SK-N-SH treated with all-trans-retinoic acid at 6 μM for 48 hours (cell line): Measurements from ENCODE around the gene IL18.

Experiments
- ATAC-seq: fragments of 200-7000 bp; cut with Tn5 transposase; 3 replicates; pipeline ENCODE4 v1.9.1; 2020; ENCODE audit warnings: mild to moderate bottlenecking, moderate library complexity
- ARNTL ChIP-seq: fragments of 450-650 bp; formaldehyde crosslinking; IDR thresholded peaks from 2 replicates; pipeline ENCODE4 v1.5.0; 2020; ENCODE audit warnings: low read depth, mild to moderate bottlenecking, moderate library complexity, borderline replicate concordance
- BACH2 ChIP-seq: fragments of 250-450 bp; sonication (Bioruptor Pico); IDR thresholded peaks from 2 replicates; pipeline ENCODE4 v1.9.0; 2021; ENCODE audit warnings: mild to moderate bottlenecking, borderline replicate concordance
- CSDC2 ChIP-seq: fragments of 250-450 bp; sonication (Bioruptor Pico); IDR thresholded peaks from 2 replicates; pipeline ENCODE4 v1.5.0; 2020; ENCODE audit warnings: mild to moderate bottlenecking, moderate library complexity
- CSRNP3 ChIP-seq: fragments of 250-450 bp; sonication (Bioruptor Pico); IDR thresholded peaks from 2 replicates; pipeline ENCODE4 v1.5.1; 2021; ENCODE audit warnings: mild to moderate bottlenecking, moderate library complexity
- ESRRG ChIP-seq: fragments of 250-450 bp; sonication (Bioruptor Pico); IDR thresholded peaks from 2 replicates; pipeline ENCODE4 v1.6.1; 2021; ENCODE audit warnings: mild to moderate bottlenecking
- GLIS3 ChIP-seq: fragments of 250-450 bp; sonication (Bioruptor Pico); IDR thresholded peaks from 2 replicates; pipeline ENCODE4 v1.5.0; 2020; ENCODE audit warnings: mild to moderate bottlenecking, moderate library complexity
- ISL1 ChIP-seq: fragments of 250-450 bp; sonication (Bioruptor Pico); IDR thresholded peaks from 2 replicates; pipeline ENCODE4 v2.1.2; 2022; ENCODE audit warnings: mild to moderate bottlenecking, moderate library complexity
- OSR1 ChIP-seq: fragments of 250-450 bp; sonication (Bioruptor Pico); IDR thresholded peaks from 2 replicates; pipeline ENCODE4 v1.8.0; 2022; ENCODE audit warnings: moderate library complexity, mild to moderate bottlenecking, inconsistent platforms
- PPARA ChIP-seq: fragments of 250-450 bp; sonication (Bioruptor Pico); IDR thresholded peaks from 2 replicates; pipeline ENCODE4 v1.5.0; 2020; ENCODE audit warnings: mild to moderate bottlenecking, borderline replicate concordance
- RARB ChIP-seq: fragments of 250-450 bp; sonication (Bioruptor Pico); IDR thresholded peaks from 2 replicates; pipeline ENCODE4 v1.8.0; 2021; ENCODE audit warnings: mild to moderate bottlenecking, moderate library complexity
- SNAI2 ChIP-seq: fragments of 250-450 bp; sonication (Bioruptor Pico); IDR thresholded peaks from 2 replicates; pipeline ENCODE4 v1.5.0; 2020; ENCODE audit warnings: mild to moderate bottlenecking, moderate library complexity
- TCF4 ChIP-seq: fragments of 250-450 bp; sonication (Bioruptor Pico); IDR thresholded peaks from 2 replicates; pipeline ENCODE4 v1.8.0; 2021; ENCODE audit warnings: mild to moderate bottlenecking, moderate library complexity, borderline replicate concordance
- TOX ChIP-seq: fragments of 250-450 bp; sonication (Bioruptor Pico); IDR thresholded peaks from 2 replicates; pipeline ENCODE4 v1.8.0; 2021; ENCODE audit warnings: mild to moderate bottlenecking, moderate library complexity, borderline replicate concordance
- ZC3H10 ChIP-seq: fragments of 250-450 bp; sonication (Bioruptor Pico); IDR thresholded peaks from 2 replicates; pipeline ENCODE4 v1.5.1; 2021; ENCODE audit warnings: mild to moderate bottlenecking, moderate library complexity
- ZFP3 ChIP-seq: fragments of 250-450 bp; sonication (Bioruptor Pico); IDR thresholded peaks from 2 replicates; pipeline ENCODE4 v1.5.0; 2020; ENCODE audit warnings: mild to moderate bottlenecking, moderate library complexity
- ZFP30 ChIP-seq: fragments of 450-650 bp; formaldehyde crosslinking; IDR thresholded peaks from 2 replicates; pipeline ENCODE4 v1.5.0; 2022; ENCODE audit warnings: mild to moderate bottlenecking, moderate library complexity
- ZNF565 ChIP-seq: fragments of 450-650 bp; formaldehyde crosslinking; conservative IDR thresholded peaks from 2 replicates; pipeline ENCODE4 v1.5.0; 2020; ENCODE audit warnings: low read depth, mild to moderate bottlenecking, moderate library complexity
- TF ChIP-seq, protein P1 (sequence below): fragments of 250-450 bp; sonication (Bioruptor Pico); IDR thresholded peaks from 2 replicates; pipeline ENCODE4 v1.5.1; 2020; ENCODE audit warnings: low read depth, mild to moderate bottlenecking, moderate library complexity
- TF ChIP-seq, protein P2 (sequence below): fragments of 250-450 bp; sonication (Bioruptor Pico); IDR thresholded peaks from 2 replicates; pipeline ENCODE4 v1.5.0; 2020; ENCODE audit warnings: mild to moderate bottlenecking, moderate library complexity
- TF ChIP-seq, protein P3 (sequence below): fragments of 250-450 bp; sonication (Bioruptor Pico); IDR thresholded peaks from 2 replicates; pipeline ENCODE4 v1.8.0; 2021; ENCODE audit warnings: low read depth, mild to moderate bottlenecking, moderate library complexity, borderline replicate concordance

IL18 gene

GRCh38 chr11:112160091-112160848 lies 3.6 kb downstream of the IL18 start (continued):
- TF ChIP-seq CSRNP3 (CRISPR knock-in tag) = no peak
- no peak for TF ChIP-seq BACH2 (CRISPR knock-in tag)
- no peak for TF ChIP-seq TOX (CRISPR knock-in tag)
- no peak for TF ChIP-seq RARB
- TF ChIP-seq PPARA (CRISPR knock-in tag) = no peak
- TF ChIP-seq, protein P1, sequence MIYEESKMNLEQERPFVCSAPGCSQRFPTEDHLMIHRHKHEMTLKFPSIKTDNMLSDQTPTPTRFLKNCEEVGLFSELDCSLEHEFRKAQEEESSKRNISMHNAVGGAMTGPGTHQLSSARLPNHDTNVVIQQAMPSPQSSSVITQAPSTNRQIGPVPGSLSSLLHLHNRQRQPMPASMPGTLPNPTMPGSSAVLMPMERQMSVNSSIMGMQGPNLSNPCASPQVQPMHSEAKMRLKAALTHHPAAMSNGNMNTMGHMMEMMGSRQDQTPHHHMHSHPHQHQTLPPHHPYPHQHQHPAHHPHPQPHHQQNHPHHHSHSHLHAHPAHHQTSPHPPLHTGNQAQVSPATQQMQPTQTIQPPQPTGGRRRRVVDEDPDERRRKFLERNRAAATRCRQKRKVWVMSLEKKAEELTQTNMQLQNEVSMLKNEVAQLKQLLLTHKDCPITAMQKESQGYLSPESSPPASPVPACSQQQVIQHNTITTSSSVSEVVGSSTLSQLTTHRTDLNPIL (CRISPR knock-in tag) = no peak
- no peak for TF ChIP-seq ZFP3 (CRISPR knock-in tag)
- TF ChIP-seq ZFP30 (CRISPR knock-in tag) = no peak
- no peak for TF ChIP-seq ARNTL (CRISPR knock-in tag)
- TF ChIP-seq, all 23 proteins: peak for 0

GRCh38 chr11:112159098-112160065 lies 4.5 kb downstream of the IL18 start:
- ATAC-seq = no peak
- TF ChIP-seq CSDC2 (CRISPR knock-in tag) = no peak
- no peak for TF ChIP-seq ISL1
- TF ChIP-seq, protein P2, sequence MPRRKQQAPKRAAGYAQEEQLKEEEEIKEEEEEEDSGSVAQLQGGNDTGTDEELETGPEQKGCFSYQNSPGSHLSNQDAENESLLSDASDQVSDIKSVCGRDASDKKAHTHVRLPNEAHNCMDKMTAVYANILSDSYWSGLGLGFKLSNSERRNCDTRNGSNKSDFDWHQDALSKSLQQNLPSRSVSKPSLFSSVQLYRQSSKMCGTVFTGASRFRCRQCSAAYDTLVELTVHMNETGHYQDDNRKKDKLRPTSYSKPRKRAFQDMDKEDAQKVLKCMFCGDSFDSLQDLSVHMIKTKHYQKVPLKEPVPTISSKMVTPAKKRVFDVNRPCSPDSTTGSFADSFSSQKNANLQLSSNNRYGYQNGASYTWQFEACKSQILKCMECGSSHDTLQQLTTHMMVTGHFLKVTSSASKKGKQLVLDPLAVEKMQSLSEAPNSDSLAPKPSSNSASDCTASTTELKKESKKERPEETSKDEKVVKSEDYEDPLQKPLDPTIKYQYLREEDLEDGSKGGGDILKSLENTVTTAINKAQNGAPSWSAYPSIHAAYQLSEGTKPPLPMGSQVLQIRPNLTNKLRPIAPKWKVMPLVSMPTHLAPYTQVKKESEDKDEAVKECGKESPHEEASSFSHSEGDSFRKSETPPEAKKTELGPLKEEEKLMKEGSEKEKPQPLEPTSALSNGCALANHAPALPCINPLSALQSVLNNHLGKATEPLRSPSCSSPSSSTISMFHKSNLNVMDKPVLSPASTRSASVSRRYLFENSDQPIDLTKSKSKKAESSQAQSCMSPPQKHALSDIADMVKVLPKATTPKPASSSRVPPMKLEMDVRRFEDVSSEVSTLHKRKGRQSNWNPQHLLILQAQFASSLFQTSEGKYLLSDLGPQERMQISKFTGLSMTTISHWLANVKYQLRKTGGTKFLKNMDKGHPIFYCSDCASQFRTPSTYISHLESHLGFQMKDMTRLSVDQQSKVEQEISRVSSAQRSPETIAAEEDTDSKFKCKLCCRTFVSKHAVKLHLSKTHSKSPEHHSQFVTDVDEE (CRISPR knock-in tag) = no peak
- TF ChIP-seq BACH2 (CRISPR knock-in tag) = no peak
- TF ChIP-seq GLIS3 (CRISPR knock-in tag) = no peak
- no peak for TF ChIP-seq SNAI2 (CRISPR knock-in tag)
- TF ChIP-seq ZNF565 (CRISPR knock-in tag) = no peak
- no peak for TF ChIP-seq ZFP30 (CRISPR knock-in tag)
- TF ChIP-seq TOX (CRISPR knock-in tag) = no peak
- TF ChIP-seq ZC3H10 (CRISPR knock-in tag) = no peak
- no peak for TF ChIP-seq OSR1 (CRISPR knock-in tag)
- TF ChIP-seq, all 23 proteins: peak for 0

- peak; percentile 99 for ATAC-seq
- no peak for TF ChIP-seq ZNF565 (CRISPR knock-in tag)
- TF ChIP-seq ESRRG (CRISPR knock-in tag) = no peak
- TF ChIP-seq, protein P2 (CRISPR knock-in tag) = no peak
- TF ChIP-seq, protein P3, sequence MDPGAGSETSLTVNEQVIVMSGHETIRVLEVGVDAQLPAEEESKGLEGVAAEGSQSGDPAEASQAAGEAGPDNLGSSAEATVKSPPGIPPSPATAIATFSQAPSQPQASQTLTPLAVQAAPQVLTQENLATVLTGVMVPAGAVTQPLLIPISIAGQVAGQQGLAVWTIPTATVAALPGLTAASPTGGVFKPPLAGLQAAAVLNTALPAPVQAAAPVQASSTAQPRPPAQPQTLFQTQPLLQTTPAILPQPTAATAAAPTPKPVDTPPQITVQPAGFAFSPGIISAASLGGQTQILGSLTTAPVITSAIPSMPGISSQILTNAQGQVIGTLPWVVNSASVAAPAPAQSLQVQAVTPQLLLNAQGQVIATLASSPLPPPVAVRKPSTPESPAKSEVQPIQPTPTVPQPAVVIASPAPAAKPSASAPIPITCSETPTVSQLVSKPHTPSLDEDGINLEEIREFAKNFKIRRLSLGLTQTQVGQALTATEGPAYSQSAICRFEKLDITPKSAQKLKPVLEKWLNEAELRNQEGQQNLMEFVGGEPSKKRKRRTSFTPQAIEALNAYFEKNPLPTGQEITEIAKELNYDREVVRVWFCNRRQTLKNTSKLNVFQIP = no peak
- TF ChIP-seq ZFP3 (CRISPR knock-in tag) = 0 out of 2 replicates have a peak, but pooled peaks have one; percentile 39
- TF ChIP-seq CSRNP3 (CRISPR knock-in tag) = no peak
- TF ChIP-seq, protein P1 (CRISPR knock-in tag) = peak; percentile 83; the same call in 1 of the 2 replicates
- TF ChIP-seq TCF4 = no peak
Measured at GRCh38 chr11:112156956-112157766, 6.7 kb downstream of the IL18 start.
